Measurements from ENCODE around the gene GUSB. TPM values are rescaled to one million over a fixed set of nuclear protein-coding genes. Genes with fewer than 3 reads are reported as not detected.

Gene GUSB
- total and polyA plus RNA-seq, 2 of the 4 experiments (the other 2 are of a cell fraction) = 12.9 to 47.7 TPM

GRCh38 chr7:65966146-65966545 lies 15.9 kb downstream of the GUSB start:
- H3K79me1 ChIP-seq (ENCODE audit: low read depth in 1 of 2, low read length in 2 of 2) = peaks cover 0 to 8% of the 10 kb centered on the region in 2 experiments; a peak in 3 of 4 replicates
- H3K9ac ChIP-seq (ENCODE audit: low read depth, low read length) = no peak overlapping the region
- H3K27me3 ChIP-seq (ENCODE audit: control insufficient read depth, insufficient read depth, low read length) = no peaks in the 10 kb centered on the region
- H2AK9ac ChIP-seq (replicated peaks; ENCODE audit: low read depth, low read length, poor library complexity) = no peak overlapping the region
- WGBS, 2 experiments (ENCODE audit: extremely low coverage in 2 of 2, insufficient read length in 1 of 2) = 100% methylated on average over 1 of the region's 6 CpGs; no CpG with 5 or more reads in 1 of the 2 experiments
- no peak overlapping the region for H3K4me3 ChIP-seq (ENCODE audit: insufficient read depth, low read depth, low read length)
- H2AK5ac ChIP-seq (ENCODE audit: low read depth, low read length) = no peak overlapping the region
- H3K23ac ChIP-seq (ENCODE audit: low read depth, low read length) = no peak overlapping the region
- peaks cover 55% of the 10 kb centered on the region for H3K36me3 ChIP-seq (ENCODE audit: control insufficient read depth, insufficient read depth, low read length)
- intact Hi-C loops (cut with micrococcal nuclease) = no loop called here
- CTCF ChIA-PET = no interaction called here
- H4K20me1 ChIP-seq (ENCODE audit: insufficient read depth, low read length) = peaks cover 4% of the 10 kb centered on the region
- H3K9me1 ChIP-seq (ENCODE audit: insufficient read depth, low read length) = no peaks in the 10 kb centered on the region
- in situ Hi-C loops (cut with MboI; ENCODE audit: low sequenced_read_pairs) = loop anchor here (25.0 kb wide), 1 partner anchor 229 kb away; no protein-coding TSS in a partner anchor
- no peak overlapping the region for H3K14ac ChIP-seq (replicated peaks; ENCODE audit: low read depth, low read length)
- H3K4me1 ChIP-seq (ENCODE audit: control insufficient read depth, insufficient read depth, low read length) = no peaks in the 10 kb centered on the region
- no peak overlapping the region for H4K91ac ChIP-seq (ENCODE audit: insufficient read depth, low read depth, low read length)
- no peaks in the 10 kb centered on the region for H3K9me3 ChIP-seq (ENCODE audit: control insufficient read depth, insufficient read depth, low read length)
- no peak overlapping the region for H2BK15ac ChIP-seq (ENCODE audit: low read depth, low read length)
- H4K5ac ChIP-seq (ENCODE audit: low read depth, low read length) = no peak overlapping the region
- no peak for DNase-seq
- no peak overlapping the region for H2BK120ac ChIP-seq (ENCODE audit: low read depth, low read length)
- H3K18ac ChIP-seq (ENCODE audit: low read depth, low read length) = no peak overlapping the region
- H3K4ac ChIP-seq (ENCODE audit: low read depth, low read length) = no peak overlapping the region
- no peak overlapping the region for H2AFZ ChIP-seq (replicated peaks; ENCODE audit: low read length, poor library complexity)
- TF ChIP-seq MAZ (IDR thresholded peaks at IDR 0.05; ENCODE audit: borderline replicate concordance, low read depth, low read length) (no peak), ELK1 (IDR thresholded peaks at IDR 0.05; ENCODE audit: borderline replicate concordance, low read depth, low read length) (no peak), BHLHE40 (IDR thresholded peaks at IDR 0.05; ENCODE audit: low read depth, low read length) (no peak), SMC3 (IDR thresholded peaks at IDR 0.05; ENCODE audit: low read depth, low read length) (no peak), CEBPB (IDR thresholded peaks at IDR 0.05; ENCODE audit: low read depth, low read length) (no peak), CHD1 (IDR thresholded peaks at IDR 0.05; ENCODE audit: low read depth, low read length) (no peak), POLR2A (IDR thresholded peaks at IDR 0.05; ENCODE audit: low read depth, low read length) (no peak), RFX5 (IDR thresholded peaks at IDR 0.05; ENCODE audit: low read depth, low read length) (no peak), FOS (IDR thresholded peaks at IDR 0.05; ENCODE audit: low read depth, low read length) (no peak), USF2 (IDR thresholded peaks at IDR 0.05; ENCODE audit: low read depth, low read length) (no peak), MXI1 (IDR thresholded peaks at IDR 0.05; ENCODE audit: borderline replicate concordance, low read depth, low read length) (no peak), NFE2L2 (IDR thresholded peaks at IDR 0.05; ENCODE audit: low read depth, low read length) (no peak), RCOR1 (IDR thresholded peaks at IDR 0.05; ENCODE audit: insufficient replicate concordance, low read length) (no peak), MAFK (IDR thresholded peaks at IDR 0.05; ENCODE audit: low read depth, low read length) (no peak), RAD21 (IDR thresholded peaks at IDR 0.05; ENCODE audit: low read length) (no peak)
- TF ChIP-seq, protein P1, sequence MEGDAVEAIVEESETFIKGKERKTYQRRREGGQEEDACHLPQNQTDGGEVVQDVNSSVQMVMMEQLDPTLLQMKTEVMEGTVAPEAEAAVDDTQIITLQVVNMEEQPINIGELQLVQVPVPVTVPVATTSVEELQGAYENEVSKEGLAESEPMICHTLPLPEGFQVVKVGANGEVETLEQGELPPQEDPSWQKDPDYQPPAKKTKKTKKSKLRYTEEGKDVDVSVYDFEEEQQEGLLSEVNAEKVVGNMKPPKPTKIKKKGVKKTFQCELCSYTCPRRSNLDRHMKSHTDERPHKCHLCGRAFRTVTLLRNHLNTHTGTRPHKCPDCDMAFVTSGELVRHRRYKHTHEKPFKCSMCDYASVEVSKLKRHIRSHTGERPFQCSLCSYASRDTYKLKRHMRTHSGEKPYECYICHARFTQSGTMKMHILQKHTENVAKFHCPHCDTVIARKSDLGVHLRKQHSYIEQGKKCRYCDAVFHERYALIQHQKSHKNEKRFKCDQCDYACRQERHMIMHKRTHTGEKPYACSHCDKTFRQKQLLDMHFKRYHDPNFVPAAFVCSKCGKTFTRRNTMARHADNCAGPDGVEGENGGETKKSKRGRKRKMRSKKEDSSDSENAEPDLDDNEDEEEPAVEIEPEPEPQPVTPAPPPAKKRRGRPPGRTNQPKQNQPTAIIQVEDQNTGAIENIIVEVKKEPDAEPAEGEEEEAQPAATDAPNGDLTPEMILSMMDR (conservative IDR thresholded peaks at IDR 0.05; ENCODE audit: low read depth, low read length) = no peak
- no peak overlapping the region for H4K8ac ChIP-seq (ENCODE audit: low read depth in 2 of 2, low read length in 2 of 2)
- H3K4me2 ChIP-seq (ENCODE audit: low read depth, low read length) = no peak overlapping the region
- no peak overlapping the region for H2BK5ac ChIP-seq (ENCODE audit: low read depth, low read length, poor library complexity, severe bottlenecking)
- BruUV-seq (replicated peaks) = no TSS peak
- POLR2A ChIA-PET (ENCODE audit: unreplicated experiment) = no interaction called here
- H3K27ac ChIP-seq (ENCODE audit: insufficient read depth, low read length) = no peak overlapping the region
- H2BK20ac ChIP-seq (ENCODE audit: low read depth, low read length) = no peak overlapping the region
- dilution Hi-C loops (cut with HindIII; ENCODE audit: low sequenced_read_pairs, unreplicated experiment) = no loop called here
- no peak for ATAC-seq (ENCODE audit: low read depth)
- no peak overlapping the region for H3K56ac ChIP-seq (ENCODE audit: extremely low read depth, insufficient read depth, low read length)

Data from IMR-90 (cell line).